GM23248 (cell line): Measurements from ENCODE around the gene COL26A1. TPM values are rescaled to one million over a fixed set of nuclear protein-coding genes. Genes with fewer than 3 reads are reported as not detected.
"Not testable (repeated sequence)": the region's sequence is repeated elsewhere in the genome, so short reads cannot be mapped to it uniquely, and the experiment has no call there.

Source experiments
- DNase-seq: peaks from one replicate; pipeline ENCODE4 v3.0.0-alpha.2; 2015
- H2AFZ ChIP-seq: fragments of 200-600 bp; sonication (generic); 2 replicates; pipeline ENCODE4 v1.6.1; 2016; ENCODE audit warnings: antibody characterized with exemption
- H3F3A ChIP-seq: fragments of 200-600 bp; sonication (generic); 2 replicates; pipeline ENCODE4 v1.6.1; 2016; ENCODE audit warnings: mild to moderate bottlenecking, antibody characterized with exemption, mixed run types; ENCODE audit not compliant: insufficient read depth
- H3K27ac ChIP-seq: fragments of 200-600 bp; sonication (generic); 2 replicates; pipeline ENCODE4 v1.5.1; 2016; ENCODE audit warnings: mild to moderate bottlenecking
- H3K27me3 ChIP-seq: fragments of 200-600 bp; sonication (generic); replicated peaks from 2 replicates; pipeline ENCODE4 v1.6.1; 2016; ENCODE audit warnings: mild to moderate bottlenecking; ENCODE audit not compliant: insufficient read depth
- H3K36me3 ChIP-seq: fragments of 200-600 bp; sonication (generic); 2 replicates; pipeline ENCODE4 v1.6.1; 2016; ENCODE audit warnings: low read depth, mild to moderate bottlenecking
- H3K4me1 ChIP-seq: fragments of 200-600 bp; sonication (generic); 2 replicates; pipeline ENCODE4 v1.6.1; 2016; ENCODE audit warnings: mild to moderate bottlenecking; ENCODE audit not compliant: insufficient read depth
- H3K4me2 ChIP-seq: fragments of 200-600 bp; sonication (generic); one replicate; pipeline ENCODE4 v1.6.1; 2016; ENCODE audit warnings: mild to moderate bottlenecking; ENCODE audit not compliant: unreplicated experiment
- H3K4me3 ChIP-seq: fragments of 200-600 bp; sonication (generic); 2 replicates; pipeline ENCODE4 v1.5.1; 2016; ENCODE audit warnings: mild to moderate bottlenecking
- H3K79me2 ChIP-seq: fragments of 200-600 bp; sonication (generic); 2 replicates; pipeline ENCODE4 v1.6.1; 2016; ENCODE audit warnings: mild to moderate bottlenecking; ENCODE audit not compliant: insufficient read depth
- H3K9ac ChIP-seq: fragments of 200-600 bp; sonication (generic); 2 replicates; pipeline ENCODE4 v1.6.1; 2016; ENCODE audit warnings: mild to moderate bottlenecking
- H3K9me2 ChIP-seq: fragments of 200-600 bp; sonication (generic); 2 replicates; pipeline ENCODE4 v1.6.1; 2016; ENCODE audit warnings: mixed run types, mild to moderate bottlenecking, moderate library complexity; ENCODE audit not compliant: insufficient read depth
- H3K9me3 ChIP-seq: fragments of 200-600 bp; sonication (generic); one replicate; pipeline ENCODE4 v1.6.1; 2017; ENCODE audit warnings: low read depth
- H4K20me1 ChIP-seq: fragments of 200-600 bp; sonication (generic); 2 replicates; pipeline ENCODE4 v1.6.0; 2016; ENCODE audit not compliant: insufficient read depth
- EZH2 ChIP-seq: fragments of 200-600 bp; sonication (generic); IDR thresholded peaks from 2 replicates; pipeline ENCODE4 v1.6.1; 2018; ENCODE audit warnings: antibody characterized with exemption, mild to moderate bottlenecking; ENCODE audit not compliant: insufficient read depth, poor library complexity, severe bottlenecking
- EZH2phosphoT487 ChIP-seq: fragments of 200-600 bp; sonication (generic); IDR thresholded peaks from 2 replicates; pipeline ENCODE4 v1.6.1; 2018; ENCODE audit warnings: antibody characterized with exemption, moderate library complexity, mild to moderate bottlenecking, low read depth; ENCODE audit not compliant: insufficient read depth
- WGBS, 2 experiments: methylation state at CpG; one replicate each; pipeline ENCODE4 v1.1.6; 2015 to 2017; ENCODE audit warnings: low lambda C conversion rate in 2 of 2, low coverage in 1 of 2; ENCODE audit errors: missing lambda C conversion rate in 2 of 2; 5-methylcytosine and 5-hydroxymethylcytosine counted together
- in situ Hi-C: fragments of 300-500 bp; cut with MboI; formaldehyde crosslinking; loops from 2 replicates; pipeline ENCODE4 v1.15.0; 2020
- polyA plus RNA-seq: library from polyadenylated mRNA; unstranded; fragments of >200 nt; fragmentation: Nextera tagmentation; extraction: Ambion mirVana; gene quantifications from 2 replicates; pipeline ENCODE4 v1.2.1, GENCODE V29; 2016
- total RNA-seq: library from RNA; depleted of rRNA; stranded (reverse); fragments of >200 nt; shearing (Covaris generic); gene quantifications from 2 replicates; pipeline ENCODE4 v1.2.3, GENCODE V29; 2014

COL26A1 gene
- total and polyA plus RNA-seq, 2 experiments from 2014 or later = not detected

DNA sequence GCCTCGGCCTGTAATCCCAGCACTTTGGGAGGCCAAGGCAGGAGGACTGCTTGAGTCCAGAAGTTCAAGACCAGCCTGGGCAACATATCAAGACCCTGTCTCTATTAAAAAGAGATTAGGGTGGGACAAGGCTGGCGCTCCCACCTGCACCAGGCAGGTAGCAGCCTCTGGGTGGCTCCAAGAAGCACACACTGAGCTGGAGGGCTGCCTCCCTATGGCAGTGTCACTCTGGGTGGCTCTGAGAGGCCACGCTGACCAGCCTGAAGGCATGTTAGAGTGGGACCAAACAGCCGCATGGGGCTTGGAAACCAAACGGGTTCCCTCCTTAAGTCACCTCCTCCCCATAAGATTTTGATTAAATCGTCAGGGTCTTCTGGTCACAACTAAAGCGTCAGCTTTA, 19.8 kb upstream of the COL26A1 start:
- Histone ChIP-seq H3F3A (no peaks in the 10 kb centered on the region), H3K4me2 (no peak overlapping the region), H3K27ac (no peak overlapping the region), H3K9me3 (no peaks in the 10 kb centered on the region), H3K4me3 (no peak overlapping the region), H3K36me3 (no peaks in the 10 kb centered on the region), H2AFZ (no peak overlapping the region), H3K27me3 (peaks cover 6% of the 10 kb centered on the region; the same call in 1 of the 2 replicates), H3K4me1 (no peaks in the 10 kb centered on the region), H3K79me2 (no peaks in the 10 kb centered on the region), H3K9ac (no peak overlapping the region), H3K9me2 (no peaks in the 10 kb centered on the region), H4K20me1 (no peaks in the 10 kb centered on the region)
- in situ Hi-C loops = no loop called here
- TF ChIP-seq EZH2phosphoT487 (no peak), EZH2 (no peak)
- no peak for DNase-seq
- 48 to 50% methylated on average over 7 of the region's 7 CpGs for WGBS, 2 experiments

DNA sequence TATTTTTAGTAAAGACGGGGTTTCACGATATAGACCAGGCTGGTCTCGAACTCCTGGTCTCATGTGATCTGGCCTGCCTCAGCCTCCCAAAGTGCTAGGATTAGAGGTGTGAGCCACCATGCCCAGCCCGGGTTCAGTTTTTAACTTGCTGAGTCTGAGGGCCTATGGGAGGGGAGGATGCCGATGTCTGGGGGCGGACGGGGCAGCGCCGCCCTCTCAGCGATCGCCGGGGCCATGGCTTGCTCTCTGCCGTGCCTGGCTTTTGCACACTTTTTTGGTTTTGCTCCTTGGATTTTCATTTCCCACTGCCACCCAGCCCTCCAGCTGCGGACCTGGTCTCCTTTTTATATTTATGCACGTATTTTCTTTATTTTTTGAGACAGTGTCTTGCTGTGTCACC, 15.2 kb upstream of the COL26A1 start:
- H4K20me1 ChIP-seq = no peaks in the 10 kb centered on the region
- no peaks in the 10 kb centered on the region for H3K27me3 ChIP-seq
- no peak overlapping the region for H3K4me3 ChIP-seq
- no peaks in the 10 kb centered on the region for H3F3A ChIP-seq
- no peak overlapping the region for H3K4me2 ChIP-seq
- TF ChIP-seq EZH2 (no peak), EZH2phosphoT487 (no peak)
- no peaks in the 10 kb centered on the region for H3K9me3 ChIP-seq
- no peaks in the 10 kb centered on the region for H3K4me1 ChIP-seq
- H3K36me3 ChIP-seq = no peaks in the 10 kb centered on the region
- 83% methylated on average over 12 to 15 of the region's 15 CpGs for WGBS, 2 experiments
- no peaks in the 10 kb centered on the region for H3K79me2 ChIP-seq
- H3K27ac ChIP-seq = no peak overlapping the region
- in situ Hi-C loops = no loop called here
- H2AFZ ChIP-seq = no peak overlapping the region
- no peak for DNase-seq
- no peaks in the 10 kb centered on the region for H3K9me2 ChIP-seq
- H3K9ac ChIP-seq = no peak overlapping the region

DNA sequence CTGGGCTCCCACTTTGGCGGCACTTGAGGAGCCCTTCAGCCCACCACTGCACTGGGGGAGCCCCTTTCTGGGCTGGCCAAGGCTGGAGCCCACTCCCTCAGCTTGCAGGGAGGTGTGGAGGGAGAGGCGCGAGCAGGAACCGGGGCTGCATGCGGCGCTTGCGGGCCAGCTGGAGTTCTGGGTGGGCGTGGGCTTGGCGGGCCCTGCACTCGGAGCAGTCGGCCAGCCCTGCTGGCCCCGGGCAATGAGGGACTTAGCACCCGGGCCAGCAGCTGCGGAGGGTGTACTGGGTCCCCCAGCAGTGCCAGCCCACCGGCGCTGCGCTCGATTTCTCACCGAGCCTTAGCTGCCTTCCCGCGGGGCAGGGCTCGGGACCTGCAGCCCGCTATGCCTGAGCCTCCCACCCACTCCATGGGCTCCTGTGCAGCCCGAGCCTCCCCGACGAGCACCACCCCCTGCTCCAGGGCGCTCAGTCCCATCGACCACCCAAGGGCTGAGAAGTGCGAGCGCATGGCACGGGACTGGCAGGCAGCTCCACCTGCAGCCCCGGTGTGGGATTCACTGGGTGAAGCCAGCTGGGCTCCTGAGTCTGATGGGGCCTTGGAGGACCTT, 14.1 kb upstream of the COL26A1 start:
- 78 to 79% methylated on average over 19 to 23 of the region's 32 CpGs for WGBS, 2 experiments

DNA sequence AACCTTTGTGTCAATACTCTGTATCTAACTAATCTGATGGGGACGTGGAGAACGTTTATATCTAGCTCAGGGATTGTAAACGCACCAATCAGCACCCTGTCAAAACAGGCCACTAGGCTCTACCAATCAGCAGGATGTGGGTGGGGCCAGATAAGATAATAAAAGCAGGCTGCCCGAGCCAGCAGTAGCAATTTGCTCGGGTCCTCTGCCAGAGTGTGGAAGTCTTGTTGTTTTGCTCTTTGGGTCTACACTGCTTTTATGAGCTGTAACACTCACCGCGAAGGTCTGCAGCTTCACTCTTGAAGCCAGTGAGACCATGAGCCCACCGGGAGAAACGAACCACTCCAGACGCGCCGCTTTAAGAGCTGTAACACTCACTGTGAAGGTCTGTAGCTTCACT, 13.4 kb upstream of the COL26A1 start:
- H3K4me2 ChIP-seq, H3K9me3 ChIP-seq, H2AFZ ChIP-seq, H3K4me1 ChIP-seq, H3F3A ChIP-seq, H3K9me2 ChIP-seq, H3K27ac ChIP-seq, in situ Hi-C loops, H3K9ac ChIP-seq, H3K27me3 ChIP-seq, DNase-seq, H3K79me2 ChIP-seq, H3K4me3 ChIP-seq, H4K20me1 ChIP-seq, H3K36me3 ChIP-seq: not testable (repeated sequence)
- WGBS, 2 experiments = 65 to 69% methylated on average over 12 of the region's 12 CpGs

More for the DNA sequence above, 14.1 kb upstream of the COL26A1 start:
- H3K9ac ChIP-seq, H3K9me3 ChIP-seq, H3K27me3 ChIP-seq, H3K79me2 ChIP-seq, DNase-seq, H3K4me2 ChIP-seq, H3K9me2 ChIP-seq, H3K4me1 ChIP-seq, H3F3A ChIP-seq, H3K27ac ChIP-seq, in situ Hi-C loops, H3K36me3 ChIP-seq, H2AFZ ChIP-seq, H3K4me3 ChIP-seq, H4K20me1 ChIP-seq: not testable (repeated sequence)

DNA sequence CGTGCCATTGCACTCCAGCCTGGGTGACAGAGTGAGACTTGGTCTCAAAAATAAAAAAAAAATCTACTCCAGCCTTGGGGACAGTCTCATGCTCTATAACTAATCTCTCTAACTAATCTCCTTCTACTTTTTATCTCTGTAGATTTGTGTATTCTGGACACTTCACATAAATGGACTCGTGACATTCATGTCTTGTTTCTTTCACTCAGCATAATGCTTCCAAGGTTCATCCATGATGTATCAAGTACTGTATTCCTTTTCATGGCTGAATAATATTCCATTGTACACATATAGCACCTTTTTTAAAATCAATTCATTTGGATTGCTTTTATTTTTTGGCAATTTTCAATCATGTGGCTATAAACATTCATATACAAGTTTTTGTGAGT, 9.8 kb upstream of the COL26A1 start:
- H3F3A ChIP-seq = no peaks in the 10 kb centered on the region
- H3K79me2 ChIP-seq = no peaks in the 10 kb centered on the region
- no peak overlapping the region for H3K9ac ChIP-seq
- H3K9me3 ChIP-seq = no peaks in the 10 kb centered on the region
- no peak overlapping the region for H3K4me2 ChIP-seq
- TF ChIP-seq EZH2 = no peak
- no peak for TF ChIP-seq EZH2phosphoT487
- H3K36me3 ChIP-seq = no peaks in the 10 kb centered on the region
- in situ Hi-C loops = no loop called here
- 2 to 7% methylated on average over 2 of the region's 2 CpGs for WGBS, 2 experiments
- H3K27ac ChIP-seq = no peak overlapping the region
- H3K4me3 ChIP-seq = no peak overlapping the region
- no peak for DNase-seq
- H4K20me1 ChIP-seq = no peaks in the 10 kb centered on the region
- no peak overlapping the region for H2AFZ ChIP-seq
- no peaks in the 10 kb centered on the region for H3K4me1 ChIP-seq
- peaks cover 15% of the 10 kb centered on the region for H3K27me3 ChIP-seq
- H3K9me2 ChIP-seq = no peaks in the 10 kb centered on the region
